Activated naive CD4-positive, alpha-beta T cell treated with anti-CD3 and anti-CD28 coated beads, Interleukin-2, amount 50 U/mL, for 72 hours (primary cell): ENCODE data around the gene XPR1. TPM values are rescaled to one million over a fixed set of nuclear protein-coding genes. Genes with fewer than 3 reads are reported as not detected.
A peak's percentile ranks its signal among the peaks of the same experiment; 100 is the strongest.

Experiments used
- ATAC-seq, 2 donors: fragments of 150-1000 bp; cut with Tn5 transposase; 2 replicates each; pipeline ENCODE4 v1.10.0; 2021; ENCODE audit warnings: mild to moderate bottlenecking in 2 of 2, moderate library complexity in 2 of 2
- DNase-seq, 2 donors: peaks; one replicate each; pipeline ENCODE4 v3.0.0; 2021 to 2022; ENCODE audit warnings: low spot score in 2 of 2
- H3K27ac Mint-ChIP-seq, 2 donors: one replicate each; pipeline ENCODE4 v1.8.0; 2022; ENCODE audit warnings: mild to moderate bottlenecking in 2 of 2, mixed read lengths in 2 of 2
- H3K36me3 Mint-ChIP-seq, 2 donors: one replicate each; pipeline ENCODE4 v1.8.0; 2022; ENCODE audit warnings: mixed read lengths in 2 of 2
- H3K9me3 Mint-ChIP-seq, 2 donors: one replicate each; pipeline ENCODE4 v1.8.0; 2022; ENCODE audit warnings: mixed read lengths in 2 of 2
- total RNA-seq, 2 donors: library from RNA; stranded (reverse); gene quantifications; one replicate each; pipeline ENCODE4 v1.2.3, GENCODE V29; 2022

Gene XPR1
- total RNA-seq, 2 donors from 2014 or later, result 15.2 to 18.6 TPM

GRCh38 chr1:180609643-180610555, 21.9 kb upstream of the XPR1 start:
- H3K9me3 Mint-ChIP-seq, result peaks cover 0 to 3% of the 10 kb centered on the region in 2 donors
- ATAC-seq, result no peak
- H3K36me3 Mint-ChIP-seq, result peaks cover 0 to 6% of the 10 kb centered on the region in 2 donors
- no peak for DNase-seq
- peak overlapping the region in 1 of 2 donors; percentile 12 for H3K27ac Mint-ChIP-seq

DNA sequence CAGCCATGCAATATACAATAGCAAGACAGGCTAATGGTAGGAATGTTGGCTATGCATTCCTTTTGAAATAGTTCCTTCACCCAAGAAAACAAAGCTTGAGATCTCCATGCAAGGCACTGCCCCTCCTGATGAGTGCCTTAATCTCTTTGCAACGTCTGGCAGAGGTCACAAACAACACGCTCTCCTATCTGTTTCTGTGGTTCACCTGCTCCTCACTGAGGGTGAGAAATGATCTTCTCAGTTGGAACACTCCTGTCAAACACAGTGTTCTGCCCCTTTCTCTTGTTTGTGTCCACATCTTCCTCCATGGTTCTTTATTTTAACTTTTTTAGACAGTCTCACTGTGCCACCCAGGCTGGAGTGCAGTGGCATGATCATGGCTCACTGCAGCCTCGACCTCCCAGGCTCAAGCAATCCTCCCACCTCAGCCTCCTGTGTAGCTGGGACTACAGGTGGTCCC, 21.2 kb upstream of the XPR1 start:
- no peak for DNase-seq
- ATAC-seq, result no peak
- peaks cover 0 to 6% of the 10 kb centered on the region in 2 donors for H3K36me3 Mint-ChIP-seq
- H3K9me3 Mint-ChIP-seq, result peaks cover 0 to 3% of the 10 kb centered on the region in 2 donors
- no peak overlapping the region for H3K27ac Mint-ChIP-seq

DNA sequence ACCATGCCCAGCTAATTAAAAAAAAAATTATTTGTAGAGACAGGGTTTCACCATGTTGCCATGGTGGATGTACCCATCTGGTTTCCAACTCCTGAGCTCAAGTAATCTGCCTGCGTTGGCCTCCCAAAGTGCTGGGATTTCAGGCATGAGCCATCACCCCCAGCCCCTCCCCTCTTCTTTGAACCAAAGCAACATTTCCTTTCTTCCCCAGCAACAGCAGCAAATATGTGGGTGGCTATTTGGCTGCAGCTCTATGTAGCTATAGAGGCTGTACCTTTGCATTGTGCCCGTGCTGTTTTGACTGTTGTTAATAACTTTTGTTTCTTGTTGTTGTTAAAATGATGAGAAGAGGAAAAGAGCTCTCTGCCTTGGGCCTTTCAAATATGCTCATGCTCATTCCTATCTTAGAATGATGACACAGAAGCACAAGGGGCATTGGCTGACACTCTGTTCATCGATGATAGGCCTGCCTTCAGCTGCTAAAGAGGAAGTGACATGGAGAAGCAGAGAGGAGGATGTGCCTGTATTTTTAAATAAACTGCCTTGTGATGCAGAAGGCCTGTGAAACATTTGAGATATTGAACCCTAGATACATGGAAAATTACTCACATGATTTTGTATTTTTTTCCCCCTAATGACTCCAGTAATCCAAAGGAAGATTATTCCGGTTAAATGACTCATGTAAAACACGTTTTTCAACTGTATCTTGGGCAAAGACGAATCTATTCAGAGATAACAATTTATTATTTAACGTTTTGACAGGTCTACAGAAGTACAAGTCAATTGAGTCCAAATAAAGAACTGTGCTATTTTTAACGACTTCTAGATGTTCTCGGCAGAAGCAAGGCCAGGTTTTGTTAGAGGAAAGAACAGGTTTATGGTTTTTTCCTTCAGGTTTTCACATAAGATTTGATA, 20.5 kb upstream of the XPR1 start:
- DNase-seq, result no peak
- Mint-ChIP-seq H3K27ac (no peak overlapping the region), H3K36me3 (peaks cover 0 to 6% of the 10 kb centered on the region in 2 donors), H3K9me3 (peaks cover 0 to 3% of the 10 kb centered on the region in 2 donors)
- ATAC-seq, result no peak

- DNase-seq (no peak), ATAC-seq (no peak)
- peaks cover 0 to 6% of the 10 kb centered on the region in 2 donors for H3K36me3 Mint-ChIP-seq
- no peak overlapping the region for H3K27ac Mint-ChIP-seq
- peaks cover 0 to 3% of the 10 kb centered on the region in 2 donors for H3K9me3 Mint-ChIP-seq
Observed at GRCh38 chr1:180612632-180613031, 19.2 kb upstream of the XPR1 start.

DNA sequence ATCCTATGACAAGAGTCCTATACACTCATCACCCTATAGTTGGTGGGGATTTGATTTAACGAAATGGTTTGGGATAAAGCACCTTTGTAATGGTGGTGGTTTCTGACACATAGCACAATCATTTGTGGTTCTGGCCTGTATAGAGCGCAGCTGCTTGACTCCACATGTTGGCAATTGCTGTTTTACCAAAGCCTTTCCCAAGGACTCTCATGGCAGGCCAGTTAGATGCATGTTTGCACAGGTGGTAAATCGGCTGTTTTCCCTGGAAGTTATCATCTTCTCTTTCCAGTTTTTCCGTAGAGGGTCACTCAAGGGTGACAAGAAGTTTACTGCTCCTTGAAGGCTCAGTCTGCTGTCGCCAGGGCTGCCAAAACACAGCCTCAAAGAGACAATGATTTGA, 17.1 kb upstream of the XPR1 start:
- ATAC-seq, result no peak
- Mint-ChIP-seq H3K9me3 (peaks cover 0 to 3% of the 10 kb centered on the region in 2 donors), H3K27ac (no peak overlapping the region), H3K36me3 (peaks cover 0 to 6% of the 10 kb centered on the region in 2 donors)
- no peak for DNase-seq

GRCh38 chr1:180615493-180616290, 16.1 kb upstream of the XPR1 start:
- ATAC-seq, result no peak
- Mint-ChIP-seq H3K36me3 (peaks cover 0 to 6% of the 10 kb centered on the region in 2 donors), H3K9me3 (peaks cover 0 to 3% of the 10 kb centered on the region in 2 donors), H3K27ac (no peak overlapping the region)
- DNase-seq, result no peak

DNA sequence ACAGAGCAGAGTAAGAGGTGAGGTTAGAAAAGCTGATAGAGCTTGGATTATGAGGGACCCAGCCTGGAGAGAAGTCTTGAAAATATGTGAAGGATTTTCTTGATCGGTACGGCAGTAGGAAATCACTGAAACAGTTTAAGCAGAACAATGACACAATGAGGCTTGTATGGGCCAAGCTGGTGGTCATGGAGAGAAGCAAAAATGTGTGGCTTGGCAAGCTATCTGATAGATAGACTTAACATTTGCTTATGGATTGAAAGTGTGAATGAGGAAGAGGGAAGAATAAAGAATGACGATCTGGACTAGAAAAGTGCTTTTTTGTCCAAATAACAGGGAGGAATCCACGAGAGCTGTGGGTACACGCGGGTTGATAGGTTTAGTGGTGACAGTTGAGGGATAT, 15.4 kb upstream of the XPR1 start:
- ATAC-seq (no peak), DNase-seq (no peak)
- Mint-ChIP-seq H3K36me3 (no peaks in the 10 kb centered on the region), H3K9me3 (no peaks in the 10 kb centered on the region), H3K27ac (no peak overlapping the region)

DNA sequence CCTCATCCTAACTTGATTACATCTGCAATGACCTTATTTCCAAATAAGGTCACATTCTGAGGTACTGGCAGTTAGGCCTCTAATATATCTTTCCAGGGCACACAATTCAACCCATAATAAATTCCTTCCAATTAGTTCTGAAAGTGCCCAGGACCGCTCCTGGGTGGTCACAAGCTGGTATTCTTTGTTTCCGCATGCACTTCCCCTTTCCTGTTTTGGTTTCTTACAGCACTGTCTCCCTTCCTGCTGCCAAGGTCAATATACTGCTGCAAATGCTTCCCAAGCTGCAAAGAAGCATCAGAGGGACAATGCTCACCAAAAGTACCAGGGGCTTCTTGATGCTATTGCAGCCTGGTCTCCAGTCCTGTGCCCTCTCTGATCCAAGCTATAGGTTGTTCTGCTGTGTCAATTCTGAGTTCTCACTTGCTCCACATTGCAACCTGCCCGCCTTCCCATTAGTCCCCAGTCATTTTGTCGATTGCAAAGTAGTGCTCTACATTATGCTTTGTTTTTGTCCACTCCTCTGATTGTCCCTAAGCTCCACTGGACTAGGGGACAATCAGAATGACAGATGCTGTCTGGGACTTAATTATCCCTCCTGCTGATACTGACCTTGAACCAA, 13.9 kb upstream of the XPR1 start:
- Mint-ChIP-seq H3K9me3 (no peaks in the 10 kb centered on the region), H3K36me3 (no peaks in the 10 kb centered on the region), H3K27ac (no peak overlapping the region)
- DNase-seq (no peak), ATAC-seq (no peak)

DNA sequence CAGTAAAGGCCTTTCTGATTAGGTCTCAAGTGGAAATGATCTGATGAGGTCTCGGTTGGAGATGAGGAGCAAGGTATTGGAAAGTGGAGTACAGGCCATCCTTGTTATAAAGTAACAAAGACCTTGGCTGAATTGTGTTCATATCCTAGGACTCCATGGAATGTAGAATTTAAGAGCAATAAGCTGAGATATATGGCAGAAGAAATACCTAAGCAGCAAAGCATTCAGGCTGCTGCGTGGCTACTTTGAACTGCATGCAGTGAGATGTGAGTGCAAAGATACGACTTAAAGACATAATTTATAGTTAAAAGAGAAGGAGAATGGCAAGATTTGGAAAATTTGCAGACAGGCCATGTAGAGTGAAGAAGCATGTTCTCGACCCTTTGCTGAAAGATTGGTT, 11.2 kb upstream of the XPR1 start:
- no peaks in the 10 kb centered on the region for H3K36me3 Mint-ChIP-seq
- H3K9me3 Mint-ChIP-seq, result no peaks in the 10 kb centered on the region
- no peak for DNase-seq
- no peak overlapping the region for H3K27ac Mint-ChIP-seq
- no peak for ATAC-seq

- ATAC-seq (peak in 1 of 2 donors; percentile 86), DNase-seq (no peak)
- Mint-ChIP-seq H3K27ac (peak overlapping the region in 1 of 2 donors; percentile 3), H3K9me3 (no peaks in the 10 kb centered on the region), H3K36me3 (no peaks in the 10 kb centered on the region)
Observed at GRCh38 chr1:180622658-180623508, 8.9 kb upstream of the XPR1 start.

DNA sequence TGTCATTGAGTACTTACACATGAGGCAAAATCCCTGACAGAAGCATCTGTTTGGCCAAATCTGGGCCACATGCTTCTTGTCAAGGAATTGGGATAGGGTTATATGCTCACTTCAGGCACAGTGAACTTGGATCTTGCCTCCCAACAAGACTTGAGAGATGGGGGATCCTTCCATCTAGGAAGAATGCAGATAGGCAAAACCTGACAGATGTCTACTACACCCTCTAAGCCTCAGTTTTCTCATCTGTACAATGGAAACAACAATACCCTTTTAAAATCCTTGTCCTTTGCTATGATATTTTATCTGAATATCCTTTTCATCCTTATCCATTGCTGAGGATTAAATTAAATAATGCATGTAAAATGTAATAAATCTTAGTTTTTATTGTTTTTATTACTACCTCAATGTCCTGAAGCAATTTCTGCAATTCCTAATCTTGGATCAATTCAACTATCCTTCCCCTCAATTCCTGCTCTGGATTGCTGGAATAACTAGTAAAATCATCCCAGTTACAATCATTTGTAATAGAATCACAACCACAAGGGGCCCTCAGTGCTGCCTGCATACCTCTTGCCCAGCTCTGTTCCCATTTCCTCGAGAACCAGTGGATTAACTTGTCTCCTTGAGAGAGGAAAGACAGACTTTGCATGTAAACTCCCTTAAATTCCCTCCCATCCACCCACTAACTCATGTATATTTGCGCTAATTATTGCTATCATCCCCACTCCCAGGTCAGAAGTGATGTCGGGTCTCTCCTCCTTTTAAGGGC, 8.1 kb upstream of the XPR1 start:
- H3K36me3 Mint-ChIP-seq, result no peaks in the 10 kb centered on the region
- no peak for DNase-seq
- no peaks in the 10 kb centered on the region for H3K9me3 Mint-ChIP-seq
- H3K27ac Mint-ChIP-seq, result no peak overlapping the region
- ATAC-seq, result no peak

- H3K9me3 Mint-ChIP-seq, result no peaks in the 10 kb centered on the region
- no peak for DNase-seq
- H3K27ac Mint-ChIP-seq, result no peak overlapping the region
Observed at GRCh38 chr1:180626711-180627110, 5.1 kb upstream of the XPR1 start.

DNA sequence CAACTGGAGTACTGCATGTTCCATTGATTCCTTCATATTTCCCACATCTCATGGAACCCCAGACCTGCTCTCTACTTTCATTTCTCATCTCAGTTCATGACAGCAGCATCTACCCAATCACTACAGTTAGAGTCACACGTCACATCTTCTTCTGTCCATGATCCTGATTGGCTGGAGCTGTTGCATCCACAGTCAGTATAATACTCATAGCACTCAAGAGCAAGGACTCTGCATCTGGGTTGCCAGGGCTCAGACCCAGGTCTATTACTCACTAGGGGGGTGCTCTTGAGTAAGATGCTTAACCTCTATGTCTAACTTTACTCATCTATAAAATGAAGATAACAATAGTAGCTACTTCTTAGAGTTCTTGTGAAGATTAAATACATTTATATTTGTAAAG, 4.4 kb upstream of the XPR1 start:
- no peak for ATAC-seq
- H3K9me3 Mint-ChIP-seq, result no peaks in the 10 kb centered on the region

More at GRCh38 chr1:180626711-180627110, 5.1 kb upstream of the XPR1 start:
- H3K36me3 Mint-ChIP-seq, result no peaks in the 10 kb centered on the region
- no peak for ATAC-seq

DNA sequence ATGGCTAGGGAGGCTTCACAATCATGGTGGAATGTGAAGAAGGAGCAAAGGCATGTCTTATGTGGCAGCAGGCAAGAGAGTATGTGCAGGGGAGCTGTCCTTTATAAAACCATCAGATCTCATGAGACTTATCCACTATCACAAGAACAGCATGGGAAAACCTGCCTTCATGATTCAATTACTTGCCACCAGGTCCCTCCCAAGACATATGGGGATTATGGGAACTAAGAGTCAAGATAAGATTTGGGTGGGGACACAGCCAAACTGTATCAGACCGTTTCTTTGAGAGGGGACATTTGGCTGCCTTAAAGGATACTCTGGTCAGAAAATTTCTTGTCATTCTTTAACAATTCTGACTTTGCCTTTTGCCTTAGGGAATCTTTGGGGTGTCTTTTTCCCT, 3.2 kb upstream of the XPR1 start:
- DNase-seq (no peak), ATAC-seq (no peak)
- no peaks in the 10 kb centered on the region for H3K36me3 Mint-ChIP-seq
- H3K27ac Mint-ChIP-seq, result no peak overlapping the region
- H3K9me3 Mint-ChIP-seq, result no peaks in the 10 kb centered on the region

More for the DNA sequence above, 4.4 kb upstream of the XPR1 start:
- no peaks in the 10 kb centered on the region for H3K36me3 Mint-ChIP-seq
- DNase-seq, result no peak
- H3K27ac Mint-ChIP-seq, result no peak overlapping the region
